Astrocyte of the spinal cord (primary cell): Measurements from ENCODE around the gene LIPA.

Experiments
- DNase-seq: peaks from one replicate; pipeline ENCODE4 v3.0.0; 2011; ENCODE audit warnings: low read depth, low spot score
- H3K4me3 ChIP-seq: 2 replicates; pipeline ENCODE4 v1.5.1; 2011; ENCODE audit warnings: low read depth, mild to moderate bottlenecking, low read length, moderate library complexity
- CTCF ChIP-seq: IDR thresholded peaks from 2 replicates; pipeline ENCODE4 v1.5.1; 2012; ENCODE audit warnings: low read depth, mild to moderate bottlenecking, low read length, inconsistent platforms
- in situ Hi-C: cut with HindIII; loops from 2 replicates; pipeline ENCODE4 v1.10.0; 2017; ENCODE audit warnings: low sequenced_read_pairs

LIPA gene

GRCh38 chr10:89214566-89215165, 36.9 kb downstream of the LIPA start:
- DNase-seq = no peak
- in situ Hi-C loops = no loop called here
- H3K4me3 ChIP-seq = no peak overlapping the region
- TF ChIP-seq CTCF = no peak

- TF ChIP-seq CTCF = peak; percentile 50
- in situ Hi-C loops = no loop called here
- peak; percentile 70 for DNase-seq
- no peak overlapping the region for H3K4me3 ChIP-seq
Measured at GRCh38 chr10:89213191-89213808, 38.3 kb downstream of the LIPA start.

- in situ Hi-C loops = no loop called here
- no peak for DNase-seq
- no peak overlapping the region for H3K4me3 ChIP-seq
- no peak for TF ChIP-seq CTCF
Measured at GRCh38 chr10:89210794-89211425, 40.7 kb downstream of the LIPA start.

GRCh38 chr10:89209718-89210117, 41.9 kb downstream of the LIPA start:
- DNase-seq = no peak
- no peak for TF ChIP-seq CTCF
- H3K4me3 ChIP-seq = no peak overlapping the region
- in situ Hi-C loops = no loop called here

GRCh38 chr10:89207801-89208551, 43.6 kb downstream of the LIPA start:
- H3K4me3 ChIP-seq = peak overlapping the region; percentile 39
- peak; percentile 17 for DNase-seq
- TF ChIP-seq CTCF = no peak
- in situ Hi-C loops = no loop called here

GRCh38 chr10:89207181-89207800, 44.3 kb downstream of the LIPA start, which contains the start of gene CH25H:
Gene CH25H, minus strand, starts transcription at chr10:89207317. Its CDS starts 25 bp downstream, at chr10:89207292.
- in situ Hi-C loops = no loop called here
- DNase-seq = peak; percentile 83
- H3K4me3 ChIP-seq = peak within 1 kb of the TSS; percentile 39
- TF ChIP-seq CTCF = no peak
